HepG2 (cell line): ENCODE results near the gene PEX3.

Experiments used
- ARID3A ChIP-seq: IDR thresholded peaks from 2 replicates; pipeline ENCODE4 v1.6.1; 2012; ENCODE audit warnings: low read depth, low read length, improper control_type of control experiment
- CTCF ChIP-seq: sonication (generic); formaldehyde crosslinking; IDR thresholded peaks from 2 replicates; pipeline ENCODE4 v1.5.0; 2020; ENCODE audit warnings: mild to moderate bottlenecking, missing genetic modification reagents, moderate library complexity
- EZH2 ChIP-seq: conservative IDR thresholded peaks from 2 replicates; pipeline ENCODE4 v1.6.1; 2012; ENCODE audit warnings: mild to moderate bottlenecking, low read depth, low read length, moderate library complexity
- HMGXB4 ChIP-seq, 2 experiments: sonication (generic) in 1 of 2; formaldehyde crosslinking in 1 of 2; IDR thresholded peaks; 2 replicates each; pipeline versions ENCODE4 v1.4.0 to v1.6.1; 2018 to 2020; ENCODE audit warnings: missing genetic modification reagents in 2 of 2, borderline replicate concordance in 1 of 2, low read depth in 1 of 2, mild to moderate bottlenecking in 1 of 2, missing biosample characterization in 1 of 2
- IRF1 ChIP-seq: sonication (generic); formaldehyde crosslinking; IDR thresholded peaks from 2 replicates; pipeline ENCODE4 v1.4.0; 2020; ENCODE audit warnings: low read depth, mild to moderate bottlenecking, missing genetic modification reagents
- JUND ChIP-seq: sonication (generic); formaldehyde crosslinking; IDR thresholded peaks from 2 replicates; pipeline ENCODE4 v1.8.0; 2022; ENCODE audit warnings: mild to moderate bottlenecking, missing genetic modification reagents
- PREB ChIP-seq: sonication (generic); formaldehyde crosslinking; IDR thresholded peaks from 2 replicates; pipeline ENCODE4 v1.4.0; 2020; ENCODE audit warnings: missing genetic modification reagents
- THAP7 ChIP-seq: sonication (generic); formaldehyde crosslinking; IDR thresholded peaks from 2 replicates; pipeline ENCODE4 v1.8.1; 2023; ENCODE audit warnings: mild to moderate bottlenecking, missing genetic modification reagents
- ZBTB4 ChIP-seq: sonication (generic); formaldehyde crosslinking; IDR thresholded peaks from 2 replicates; pipeline ENCODE4 v1.4.0; 2020; ENCODE audit warnings: missing genetic modification reagents, mild to moderate bottlenecking, borderline replicate concordance
- ZBTB7A ChIP-seq: sonication (generic); formaldehyde crosslinking; IDR thresholded peaks from 2 replicates; pipeline ENCODE4 v1.8.0; 2022; ENCODE audit warnings: mild to moderate bottlenecking, missing genetic modification reagents
- ZNF224 ChIP-seq: sonication (generic); formaldehyde crosslinking; IDR thresholded peaks from 2 replicates; pipeline ENCODE4 v1.5.0; 2020; ENCODE audit warnings: mild to moderate bottlenecking, missing genetic modification reagents
- ZNF567 ChIP-seq: sonication (generic); formaldehyde crosslinking; IDR thresholded peaks from 2 replicates; pipeline ENCODE4 v1.8.1; 2023; ENCODE audit warnings: mild to moderate bottlenecking, missing genetic modification reagents, borderline replicate concordance

- TF ChIP-seq ZNF567 (CRISPR knock-in tag) (no peak), PREB (no peak), ZBTB4 (CRISPR knock-in tag) (no peak), CTCF (no peak), EZH2 (no peak), HMGXB4 (CRISPR knock-in tag; IDR thresholded peaks at IDR 0.05; ENCODE audit: borderline replicate concordance in 1 of 2, low read depth in 1 of 2) (no peak), ARID3A (no peak), JUND (CRISPR knock-in tag) (no peak), IRF1 (no peak), THAP7 (CRISPR knock-in tag) (no peak), ZBTB7A (CRISPR knock-in tag) (no peak), ZNF224 (CRISPR knock-in tag) (no peak)
Observed at GRCh38 chr6:143527677-143528076, 77.1 kb downstream of the PEX3 start.
